Measurements from ENCODE around the gene CREM. TPM values are rescaled to one million over a fixed set of nuclear protein-coding genes. Genes with fewer than 3 reads are reported as not detected.

CREM gene
- total RNA-seq, 3 donors from 2014 or later: 113 to 125 (median 122) TPM

Other genes starting within 250 kb of the CREM start
- gene CUL2, start 36.5 kb upstream of the CREM start, total RNA-seq: 10 to 100 TPM; 48.9 to 54.8 (median 50.2) TPM
- gene CCNY, start 209.7 kb downstream of the CREM start, total RNA-seq: 10 to 100 TPM; 54.8 to 61.6 (median 58.9) TPM